Brain microvascular endothelial cell (primary cell): ENCODE measurements around the gene MOCS1.

Experiments
- DNase-seq: peaks from one replicate; pipeline ENCODE4 v3.0.0-alpha.2; 2020
- H3K27ac ChIP-seq: fragments of 250-450 bp; sonication (Bioruptor Pico); 2 replicates; pipeline ENCODE4 v1.5.1; 2020; ENCODE audit warnings: mild to moderate bottlenecking, moderate library complexity
- H3K27me3 ChIP-seq: fragments of 250-450 bp; sonication (Bioruptor Pico); replicated peaks from 2 replicates; pipeline ENCODE4 v1.5.1; 2020; ENCODE audit warnings: mild to moderate bottlenecking
- H3K36me3 ChIP-seq: fragments of 250-450 bp; sonication (Bioruptor Pico); replicated peaks from 2 replicates; pipeline ENCODE4 v1.5.1; 2020; ENCODE audit warnings: mild to moderate bottlenecking
- H3K4me3 ChIP-seq: 2 replicates; pipeline ENCODE4 v1.5.1; 2011; ENCODE audit warnings: low read depth, mild to moderate bottlenecking, control low read depth, low read length, moderate library complexity
- in situ Hi-C: cut with HindIII; loops from 2 replicates; pipeline ENCODE4 v1.10.0; 2017; ENCODE audit warnings: low sequenced_read_pairs, low pct_ligation_motif_present
- TF ChIP-seq, protein P1 (sequence below): IDR thresholded peaks from 2 replicates; pipeline ENCODE4 v1.5.1; 2011; ENCODE audit warnings: low read depth, mild to moderate bottlenecking, moderate library complexity, low read length, control low read depth, inconsistent platforms; ENCODE audit errors: missing control alignments

The MOCS1 gene

DNA sequence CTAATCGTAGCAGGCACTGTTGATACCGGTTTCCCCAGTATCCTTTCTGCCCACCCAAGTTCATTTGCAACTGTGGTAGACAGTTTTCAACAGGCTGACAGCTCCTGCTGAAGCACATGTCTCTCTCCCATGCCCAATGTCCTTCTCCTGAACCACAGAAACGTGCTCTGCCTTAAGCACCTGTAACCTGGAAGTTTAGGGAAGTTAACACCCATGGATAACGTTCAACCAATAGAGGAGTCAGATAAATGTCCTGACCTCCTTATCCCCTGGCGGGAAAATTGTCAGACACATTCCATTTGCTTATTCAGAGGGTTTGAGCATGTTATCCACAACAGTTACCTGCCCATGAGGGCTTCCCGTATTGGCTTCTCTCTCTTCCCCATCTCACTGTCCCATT is 29.8 kb upstream of the MOCS1 start:
- TF ChIP-seq, protein P1, sequence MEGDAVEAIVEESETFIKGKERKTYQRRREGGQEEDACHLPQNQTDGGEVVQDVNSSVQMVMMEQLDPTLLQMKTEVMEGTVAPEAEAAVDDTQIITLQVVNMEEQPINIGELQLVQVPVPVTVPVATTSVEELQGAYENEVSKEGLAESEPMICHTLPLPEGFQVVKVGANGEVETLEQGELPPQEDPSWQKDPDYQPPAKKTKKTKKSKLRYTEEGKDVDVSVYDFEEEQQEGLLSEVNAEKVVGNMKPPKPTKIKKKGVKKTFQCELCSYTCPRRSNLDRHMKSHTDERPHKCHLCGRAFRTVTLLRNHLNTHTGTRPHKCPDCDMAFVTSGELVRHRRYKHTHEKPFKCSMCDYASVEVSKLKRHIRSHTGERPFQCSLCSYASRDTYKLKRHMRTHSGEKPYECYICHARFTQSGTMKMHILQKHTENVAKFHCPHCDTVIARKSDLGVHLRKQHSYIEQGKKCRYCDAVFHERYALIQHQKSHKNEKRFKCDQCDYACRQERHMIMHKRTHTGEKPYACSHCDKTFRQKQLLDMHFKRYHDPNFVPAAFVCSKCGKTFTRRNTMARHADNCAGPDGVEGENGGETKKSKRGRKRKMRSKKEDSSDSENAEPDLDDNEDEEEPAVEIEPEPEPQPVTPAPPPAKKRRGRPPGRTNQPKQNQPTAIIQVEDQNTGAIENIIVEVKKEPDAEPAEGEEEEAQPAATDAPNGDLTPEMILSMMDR, result no peak
- H3K36me3 ChIP-seq, result no peaks in the 10 kb centered on the region
- no peak overlapping the region for H3K27ac ChIP-seq
- no peak for DNase-seq
- H3K27me3 ChIP-seq, result no peaks in the 10 kb centered on the region
- in situ Hi-C loops, result no loop called here
- H3K4me3 ChIP-seq, result no peak overlapping the region

DNA sequence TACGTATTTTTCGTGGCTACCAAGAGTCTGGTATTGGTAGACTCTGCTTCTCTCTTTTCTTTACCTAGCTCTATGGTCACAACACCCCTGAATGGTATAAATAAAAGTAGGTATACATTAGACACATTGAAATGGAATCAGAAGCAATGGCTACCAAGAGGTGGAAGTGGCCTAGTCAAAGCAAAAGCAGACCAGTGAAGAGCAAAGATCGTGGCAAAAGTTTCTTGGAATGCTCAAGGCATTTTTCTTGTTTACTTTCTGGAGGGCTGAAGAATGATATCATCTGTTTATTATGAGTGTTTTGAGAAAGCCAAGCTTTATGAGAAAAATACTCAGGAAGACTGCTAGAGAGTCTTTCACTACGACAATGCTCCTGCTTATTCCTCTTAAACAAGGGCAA is 28.6 kb upstream of the MOCS1 start:
- H3K4me3 ChIP-seq, result no peak overlapping the region
- no peaks in the 10 kb centered on the region for H3K36me3 ChIP-seq
- DNase-seq, result peak; percentile 38
- TF ChIP-seq, protein P1, result no peak
- no peaks in the 10 kb centered on the region for H3K27me3 ChIP-seq
- H3K27ac ChIP-seq, result peak overlapping the region; percentile 27
- in situ Hi-C loops, result no loop called here

DNA sequence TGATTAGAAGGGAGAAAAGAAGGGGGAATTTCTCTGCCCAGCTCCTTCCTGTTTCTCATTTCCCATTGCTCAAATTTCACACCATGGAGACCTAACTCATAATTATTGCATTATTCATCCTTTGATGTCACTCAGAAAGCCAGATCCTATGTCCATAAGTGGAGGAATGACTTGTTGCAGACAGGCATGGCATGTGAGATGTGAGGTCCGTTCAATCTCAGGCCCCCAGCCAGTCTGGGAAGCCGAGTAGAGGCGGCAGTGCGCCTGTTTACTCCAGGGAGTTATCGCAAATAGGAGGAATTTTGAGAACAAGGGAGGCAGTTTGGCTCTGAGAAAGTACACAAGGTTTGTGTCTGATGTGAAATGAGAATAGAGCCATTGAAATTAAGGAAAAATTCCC is 26.9 kb upstream of the MOCS1 start:
- TF ChIP-seq, protein P1, result no peak
- Histone ChIP-seq H3K27me3 (no peaks in the 10 kb centered on the region), H3K4me3 (no peak overlapping the region), H3K36me3 (no peaks in the 10 kb centered on the region), H3K27ac (peak overlapping the region; percentile 68)
- in situ Hi-C loops, result no loop called here
- DNase-seq, result peak; percentile 80

DNA sequence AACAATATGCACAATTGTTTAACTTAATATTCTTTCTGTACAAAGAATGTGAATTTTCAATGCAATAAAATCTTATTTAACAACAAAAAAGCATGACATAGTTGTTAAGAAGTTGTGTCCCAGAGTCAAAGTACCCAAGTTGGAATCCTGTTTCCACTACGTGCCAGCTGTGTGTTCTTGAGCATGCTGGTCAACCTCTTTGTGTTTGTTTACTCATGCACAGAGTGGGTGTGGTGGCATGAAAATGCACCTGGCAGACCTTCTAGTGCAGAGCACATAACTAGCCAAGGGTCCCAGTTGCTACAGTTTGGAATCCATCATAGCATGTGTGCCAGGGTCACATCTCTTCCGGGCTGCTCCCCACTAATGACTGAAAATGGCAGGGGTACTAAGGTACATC is 24.7 kb upstream of the MOCS1 start:
- Histone ChIP-seq H3K27ac (no peak overlapping the region), H3K27me3 (no peaks in the 10 kb centered on the region), H3K36me3 (no peaks in the 10 kb centered on the region), H3K4me3 (no peak overlapping the region)
- DNase-seq, result no peak
- TF ChIP-seq, protein P1, result no peak
- in situ Hi-C loops, result no loop called here

DNA sequence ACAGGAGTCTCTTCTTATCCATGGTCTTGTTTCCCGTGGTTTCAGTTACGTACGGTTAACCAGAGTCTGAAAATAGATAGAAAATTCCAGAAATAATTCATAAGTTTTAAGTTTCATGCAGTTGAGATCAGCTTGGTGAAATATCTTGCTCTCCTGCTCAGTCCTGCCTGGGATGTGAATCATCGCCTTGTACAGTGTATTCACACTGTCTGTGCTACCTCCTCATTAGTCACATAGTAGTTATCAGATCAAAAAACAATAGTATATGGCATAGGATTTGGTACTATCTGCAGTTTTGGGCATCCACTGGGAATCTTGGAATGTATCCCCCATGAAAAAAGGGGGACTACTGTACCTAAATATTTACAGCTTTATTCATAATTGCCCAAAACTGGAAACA is 22.7 kb upstream of the MOCS1 start:
- TF ChIP-seq, protein P1, result no peak
- in situ Hi-C loops, result no loop called here

DNA sequence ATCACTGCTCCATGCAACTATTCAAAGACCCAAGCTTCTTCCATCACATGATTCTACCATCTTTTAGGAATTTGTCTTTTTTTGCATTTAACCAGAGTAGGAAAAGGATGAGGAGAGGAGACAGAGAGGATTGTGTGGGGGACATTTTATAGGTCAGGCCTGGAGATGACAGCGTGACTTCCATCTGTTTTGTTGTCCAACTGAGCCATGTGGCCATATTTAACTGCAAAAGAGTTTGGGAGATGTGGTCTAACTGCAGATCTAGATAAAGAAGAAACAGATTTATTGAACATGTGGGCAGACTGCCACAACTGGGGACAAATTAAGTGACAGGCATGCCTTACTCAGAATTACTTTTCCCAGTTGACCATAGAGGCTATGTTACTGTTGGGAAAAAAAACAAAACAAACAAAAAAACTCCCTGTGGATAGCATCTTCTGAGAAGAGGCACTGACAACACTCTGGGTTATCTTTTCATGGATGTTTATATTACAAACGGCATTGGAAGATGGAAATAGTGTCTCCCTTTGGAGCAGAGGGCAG is 18.9 kb upstream of the MOCS1 start:
- no peaks in the 10 kb centered on the region for H3K27me3 ChIP-seq
- no peak for DNase-seq
- TF ChIP-seq, protein P1, result no peak
- in situ Hi-C loops, result no loop called here
- H3K27ac ChIP-seq, result no peak overlapping the region
- no peak overlapping the region for H3K4me3 ChIP-seq
- H3K36me3 ChIP-seq, result no peaks in the 10 kb centered on the region

More for the DNA sequence above, 22.7 kb upstream of the MOCS1 start:
- Histone ChIP-seq H3K27me3 (no peaks in the 10 kb centered on the region), H3K36me3 (no peaks in the 10 kb centered on the region), H3K27ac (peak overlapping the region; percentile 61), H3K4me3 (no peak overlapping the region)
- DNase-seq, result peak; percentile 90
